KOPT-K1 (cell line): ENCODE measurements around the gene PTPN1.

Experiments used
- H3K27ac ChIP-seq: fragments of 200-600 bp; sonication (generic); 2 replicates; pipeline ENCODE4 v1.5.1; 2016; ENCODE audit warnings: antibody characterized with exemption, mild to moderate bottlenecking, low read depth, low read length; ENCODE audit not compliant: poor library complexity, severe bottlenecking
- H3K36me3 ChIP-seq: fragments of 200-600 bp; sonication (generic); 2 replicates; pipeline ENCODE4 v1.5.1; 2017; ENCODE audit warnings: antibody characterized with exemption, mild to moderate bottlenecking, low read length, moderate library complexity; ENCODE audit not compliant: insufficient read depth
- H3K9me3 ChIP-seq: fragments of 200-600 bp; sonication (generic); 2 replicates; pipeline ENCODE4 v1.5.1; 2017; ENCODE audit warnings: antibody characterized with exemption, low read length, mild to moderate bottlenecking; ENCODE audit not compliant: insufficient read depth, poor library complexity, severe bottlenecking

PTPN1 gene

GRCh38 chr20:50509923-50510705 is at the start of gene PTPN1:
PTPN1 (plus strand) TSS chr20:50510383; CDS start chr20:50510528, 145 bp downstream.
- Histone ChIP-seq H3K36me3 (no peaks in the 10 kb centered on the region), H3K9me3 (no peaks in the 10 kb centered on the region), H3K27ac (peak within 1 kb of the TSS; percentile 77)

GRCh38 chr20:50460608-50461267 is 49.4 kb upstream of the PTPN1 start:
- no peaks in the 10 kb centered on the region for H3K36me3 ChIP-seq
- no peaks in the 10 kb centered on the region for H3K9me3 ChIP-seq
- H3K27ac ChIP-seq, result no peak overlapping the region

GRCh38 chr20:50462093-50462690 is 48.0 kb upstream of the PTPN1 start:
- no peak overlapping the region for H3K27ac ChIP-seq
- no peaks in the 10 kb centered on the region for H3K36me3 ChIP-seq
- H3K9me3 ChIP-seq, result no peaks in the 10 kb centered on the region

GRCh38 chr20:50464026-50464724 is 46.0 kb upstream of the PTPN1 start:
- no peaks in the 10 kb centered on the region for H3K36me3 ChIP-seq
- H3K9me3 ChIP-seq, result no peaks in the 10 kb centered on the region
- no peak overlapping the region for H3K27ac ChIP-seq

GRCh38 chr20:50464725-50465650 is 45.2 kb upstream of the PTPN1 start:
- Histone ChIP-seq H3K36me3 (no peaks in the 10 kb centered on the region), H3K27ac (no peak overlapping the region), H3K9me3 (no peaks in the 10 kb centered on the region)

GRCh38 chr20:50467174-50467573 is 43.0 kb upstream of the PTPN1 start:
- Histone ChIP-seq H3K27ac (no peak overlapping the region), H3K36me3 (no peaks in the 10 kb centered on the region), H3K9me3 (no peaks in the 10 kb centered on the region)

- H3K36me3 ChIP-seq, result no peaks in the 10 kb centered on the region
Measured at GRCh38 chr20:50467718-50468356, 42.3 kb upstream of the PTPN1 start.

GRCh38 chr20:50468378-50468798 is 41.8 kb upstream of the PTPN1 start:
- Histone ChIP-seq H3K36me3 (no peaks in the 10 kb centered on the region), H3K9me3 (no peaks in the 10 kb centered on the region), H3K27ac (no peak overlapping the region)

More at GRCh38 chr20:50467718-50468356, 42.3 kb upstream of the PTPN1 start:
- Histone ChIP-seq H3K9me3 (no peaks in the 10 kb centered on the region), H3K27ac (no peak overlapping the region)

GRCh38 chr20:50469176-50469723 is 40.9 kb upstream of the PTPN1 start:
- Histone ChIP-seq H3K36me3 (no peaks in the 10 kb centered on the region), H3K9me3 (no peaks in the 10 kb centered on the region), H3K27ac (no peak overlapping the region)

GRCh38 chr20:50469796-50470195 is 40.4 kb upstream of the PTPN1 start:
- no peaks in the 10 kb centered on the region for H3K36me3 ChIP-seq
- no peaks in the 10 kb centered on the region for H3K9me3 ChIP-seq
- no peak overlapping the region for H3K27ac ChIP-seq

GRCh38 chr20:50470264-50470858 is 39.8 kb upstream of the PTPN1 start:
- no peak overlapping the region for H3K27ac ChIP-seq
- no peaks in the 10 kb centered on the region for H3K9me3 ChIP-seq
- H3K36me3 ChIP-seq, result no peaks in the 10 kb centered on the region

- no peak overlapping the region for H3K27ac ChIP-seq
- H3K9me3 ChIP-seq, result no peaks in the 10 kb centered on the region
- no peaks in the 10 kb centered on the region for H3K36me3 ChIP-seq
Measured at GRCh38 chr20:50471231-50471630, 39.0 kb upstream of the PTPN1 start.
